T-helper 22 cell (primary cell): ENCODE results near the gene TADA2A.

Source experiments
- DNase-seq: peaks from one replicate; pipeline ENCODE4 v3.0.0-alpha.2; 2020; ENCODE audit warnings: low read depth

TADA2A gene

GRCh38 chr17:37463039-37463438, 56.4 kb downstream of the TADA2A start:
- DNase-seq: no peak

DNA sequence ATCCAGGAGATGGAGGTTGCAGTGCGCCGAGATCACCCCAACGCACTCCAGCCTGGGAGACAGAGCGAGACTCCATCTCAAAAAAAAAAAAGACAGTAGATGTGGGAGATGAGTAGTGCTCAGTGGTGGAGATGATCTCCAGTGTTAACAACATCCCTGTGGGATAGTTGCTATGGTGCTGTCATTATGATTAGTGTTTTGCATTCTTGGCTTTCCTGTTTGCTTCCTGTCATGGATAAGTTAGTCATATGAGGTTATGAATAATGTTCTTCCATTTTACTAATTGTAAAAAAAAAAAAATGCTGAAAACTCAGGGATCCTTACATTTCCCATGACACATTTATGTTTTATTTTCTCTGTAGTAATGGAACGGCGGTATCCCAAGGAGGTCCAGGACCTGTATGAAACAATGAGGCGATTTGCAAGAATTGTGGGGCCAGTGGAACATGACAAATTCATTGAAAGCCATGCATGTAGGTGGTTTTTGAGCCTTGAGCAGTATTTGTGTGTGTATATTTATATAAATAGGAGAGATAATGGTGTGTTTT, 58.5 kb downstream of the TADA2A start:
- DNase-seq: no peak

DNA sequence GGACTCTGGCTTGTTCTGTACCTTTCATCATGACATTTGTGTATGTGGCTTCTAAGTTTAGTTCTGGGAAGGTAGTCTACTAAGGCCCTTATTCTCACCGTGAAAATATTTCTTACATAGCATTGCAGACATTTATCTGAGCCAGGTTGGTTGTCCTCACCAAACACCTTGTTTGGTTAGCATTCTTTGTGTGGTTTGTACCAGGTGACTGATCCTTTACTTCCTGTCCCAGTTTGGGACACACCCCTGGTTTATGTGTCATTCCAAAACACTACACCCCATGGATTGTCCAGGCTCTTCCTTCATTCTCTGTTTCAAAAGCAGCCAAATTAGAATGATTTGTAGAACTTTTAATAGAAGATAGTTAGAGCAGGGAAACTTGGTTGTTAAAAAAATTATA, 59.8 kb downstream of the TADA2A start:
- DNase-seq: no peak

DNA sequence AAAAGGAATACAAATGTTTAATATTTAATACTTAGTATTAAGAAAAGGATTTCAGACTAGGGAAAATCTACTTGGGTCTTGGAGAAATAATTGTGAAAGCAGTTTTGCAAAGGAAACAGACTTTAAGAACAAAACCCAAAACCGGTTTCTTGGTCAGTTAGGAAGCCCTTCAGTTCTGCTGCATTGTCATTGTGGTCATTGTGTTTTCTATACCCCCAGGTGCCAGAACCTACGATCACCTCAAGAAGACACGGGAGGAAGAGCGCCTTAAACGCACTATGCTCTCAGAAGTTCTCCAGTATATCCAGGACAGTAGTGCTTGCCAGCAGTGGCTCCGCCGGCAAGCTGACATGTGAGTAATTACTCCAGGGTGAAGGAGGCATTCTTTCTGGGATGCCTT, 63.5 kb downstream of the TADA2A start:
- no peak for DNase-seq

- DNase-seq: no peak
Observed at GRCh38 chr17:37475731-37476420, 69.2 kb downstream of the TADA2A start.

DNA sequence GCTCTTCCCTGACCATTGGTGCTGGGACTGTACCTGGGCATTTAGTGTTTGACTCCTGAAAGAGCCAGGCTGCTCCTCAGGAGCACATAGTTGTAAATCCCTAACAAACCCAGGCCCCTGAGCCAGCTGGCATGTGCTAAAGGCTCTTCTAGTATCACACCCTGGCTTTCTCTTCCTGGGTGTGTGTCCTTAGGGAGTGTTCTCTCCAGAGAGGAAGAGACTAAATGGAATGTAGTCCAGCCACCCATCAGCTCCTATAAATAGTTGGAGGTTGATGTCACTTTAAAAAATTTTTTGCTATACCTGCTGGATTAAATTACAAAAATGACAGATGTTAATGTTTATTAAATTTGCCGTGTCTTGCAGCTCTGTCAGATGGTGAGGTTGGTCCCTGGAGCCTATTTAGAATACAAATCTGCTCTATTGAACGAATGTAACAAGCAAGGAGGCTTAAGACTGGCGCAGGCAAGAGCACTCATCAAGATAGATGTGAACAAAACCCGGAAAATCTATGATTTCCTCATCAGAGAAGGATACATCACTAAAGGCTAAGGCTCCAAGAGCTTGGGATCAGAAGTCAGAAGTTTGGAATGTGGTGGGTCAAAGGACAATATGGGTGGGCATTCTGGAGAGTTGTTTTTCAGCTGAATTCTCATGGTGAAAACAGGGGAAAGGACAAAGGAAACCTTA, 69.9 kb downstream of the TADA2A start:
- DNase-seq: no peak

DNA sequence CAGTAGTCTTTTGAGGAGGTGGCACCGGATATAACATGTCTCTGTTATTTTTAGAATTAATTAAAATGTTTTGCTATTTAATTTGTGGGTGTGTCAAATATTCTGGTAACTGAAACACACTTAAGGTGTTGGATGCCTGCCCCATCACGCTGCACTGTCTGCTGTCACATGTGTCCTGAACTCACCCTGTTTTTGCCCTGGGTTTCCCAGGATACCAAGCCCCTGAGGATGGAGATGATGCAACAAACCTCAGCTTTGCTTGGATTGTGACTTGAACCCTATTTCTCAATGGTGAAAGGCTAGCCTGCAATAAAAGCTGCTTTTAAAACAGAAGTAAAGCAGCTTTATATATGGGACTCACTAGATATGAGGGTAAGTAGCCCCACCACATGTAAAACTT, 71.5 kb downstream of the TADA2A start:
- DNase-seq: no peak

- no peak for DNase-seq
Observed at GRCh38 chr17:37479025-37479424, 72.3 kb downstream of the TADA2A start.

DNA sequence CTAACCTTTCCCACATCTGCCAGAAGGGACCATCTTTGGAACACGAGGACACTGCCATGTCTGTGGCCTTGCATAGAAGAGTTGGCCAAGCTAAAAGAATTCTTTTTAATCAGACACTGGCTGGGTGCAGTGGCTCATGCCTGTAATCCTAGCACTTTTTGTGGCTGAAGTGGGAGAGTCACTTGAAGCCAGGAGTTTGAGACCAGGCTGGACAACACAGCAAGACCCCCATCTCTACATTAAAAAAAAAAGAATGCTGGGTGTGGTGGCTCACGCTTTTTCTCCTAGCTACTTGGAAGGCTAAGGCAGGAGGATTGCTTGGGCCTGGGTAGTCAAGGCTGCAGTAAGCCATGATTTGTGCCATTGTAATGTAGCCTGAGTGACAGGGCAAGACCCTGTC, 73.7 kb downstream of the TADA2A start:
- DNase-seq: no peak

GRCh38 chr17:37481001-37481665, 74.4 kb downstream of the TADA2A start:
- no peak for DNase-seq

- DNase-seq: no peak
Observed at GRCh38 chr17:37483311-37484039, 76.8 kb downstream of the TADA2A start.

GRCh38 chr17:37485938-37486570, 79.4 kb downstream of the TADA2A start:
- no peak for DNase-seq

- DNase-seq: no peak
Observed at GRCh38 chr17:37488009-37488604, 81.4 kb downstream of the TADA2A start.

DNA sequence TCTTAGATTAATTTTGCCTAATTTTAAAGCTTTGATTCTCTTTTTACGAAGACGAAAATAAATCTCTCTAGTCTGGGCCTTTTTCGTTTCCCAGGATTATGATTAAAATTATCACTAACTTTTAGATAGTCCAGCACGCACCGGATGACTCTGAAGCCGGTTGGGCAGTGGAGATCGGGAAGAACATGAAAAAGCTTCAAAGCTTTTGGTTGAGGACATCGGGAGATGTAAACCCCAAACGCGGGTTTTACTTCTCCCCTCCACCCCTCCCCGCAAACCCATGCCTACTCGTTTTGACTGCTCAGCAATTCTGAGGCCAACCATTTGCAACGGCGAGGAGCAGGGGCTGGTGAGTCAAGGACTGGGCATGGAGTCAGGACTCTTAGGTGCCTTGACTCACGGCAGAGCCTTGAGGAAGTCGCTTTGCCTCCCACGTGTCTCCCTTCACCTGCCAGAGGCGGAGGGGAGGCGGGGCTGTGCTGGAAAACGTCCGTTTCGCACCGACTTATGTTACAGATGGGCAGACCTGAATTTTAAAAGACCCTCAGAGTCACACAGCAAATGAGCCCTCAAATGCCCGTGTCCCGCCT, 82.0 kb downstream of the TADA2A start:
- DNase-seq: peak; percentile 49

- peak; percentile 71 for DNase-seq
Observed at GRCh38 chr17:37489197-37490001, 82.7 kb downstream of the TADA2A start, which contains the start of gene DUSP14. Gene DUSP14, plus strand, starts transcription at chr17:37489891. Its CDS starts 22,382 bp downstream, at chr17:37512273.

DNA sequence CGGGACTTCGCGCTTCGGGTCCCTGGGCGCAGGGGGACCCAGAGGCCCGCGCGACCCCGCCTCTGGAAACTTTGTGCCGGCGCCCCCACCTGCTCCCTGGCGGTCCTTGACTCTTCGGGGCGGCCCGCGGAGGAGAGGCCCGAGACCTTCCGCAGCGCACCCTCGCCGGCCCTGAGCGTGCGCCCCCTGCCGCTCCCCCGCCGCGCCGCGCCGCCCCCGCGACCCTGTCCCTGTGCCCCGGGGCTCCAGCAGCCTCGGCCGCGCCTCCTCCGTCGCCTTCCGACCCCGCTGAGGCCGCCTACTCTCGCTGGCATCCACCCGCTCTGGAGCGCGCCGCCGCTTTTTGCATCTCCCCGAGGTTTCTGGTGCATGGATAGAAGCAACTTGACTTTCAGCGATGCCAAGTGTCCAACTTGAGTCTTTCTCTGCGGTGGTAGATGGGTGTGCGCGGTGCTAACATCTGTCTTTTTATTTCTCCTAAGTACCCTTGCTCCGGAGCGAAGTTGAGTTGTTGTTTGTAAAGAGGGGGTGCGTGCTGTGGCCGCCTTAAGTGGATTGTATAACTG, 83.4 kb downstream of the TADA2A start:
- DNase-seq: peak; percentile 58

DNA sequence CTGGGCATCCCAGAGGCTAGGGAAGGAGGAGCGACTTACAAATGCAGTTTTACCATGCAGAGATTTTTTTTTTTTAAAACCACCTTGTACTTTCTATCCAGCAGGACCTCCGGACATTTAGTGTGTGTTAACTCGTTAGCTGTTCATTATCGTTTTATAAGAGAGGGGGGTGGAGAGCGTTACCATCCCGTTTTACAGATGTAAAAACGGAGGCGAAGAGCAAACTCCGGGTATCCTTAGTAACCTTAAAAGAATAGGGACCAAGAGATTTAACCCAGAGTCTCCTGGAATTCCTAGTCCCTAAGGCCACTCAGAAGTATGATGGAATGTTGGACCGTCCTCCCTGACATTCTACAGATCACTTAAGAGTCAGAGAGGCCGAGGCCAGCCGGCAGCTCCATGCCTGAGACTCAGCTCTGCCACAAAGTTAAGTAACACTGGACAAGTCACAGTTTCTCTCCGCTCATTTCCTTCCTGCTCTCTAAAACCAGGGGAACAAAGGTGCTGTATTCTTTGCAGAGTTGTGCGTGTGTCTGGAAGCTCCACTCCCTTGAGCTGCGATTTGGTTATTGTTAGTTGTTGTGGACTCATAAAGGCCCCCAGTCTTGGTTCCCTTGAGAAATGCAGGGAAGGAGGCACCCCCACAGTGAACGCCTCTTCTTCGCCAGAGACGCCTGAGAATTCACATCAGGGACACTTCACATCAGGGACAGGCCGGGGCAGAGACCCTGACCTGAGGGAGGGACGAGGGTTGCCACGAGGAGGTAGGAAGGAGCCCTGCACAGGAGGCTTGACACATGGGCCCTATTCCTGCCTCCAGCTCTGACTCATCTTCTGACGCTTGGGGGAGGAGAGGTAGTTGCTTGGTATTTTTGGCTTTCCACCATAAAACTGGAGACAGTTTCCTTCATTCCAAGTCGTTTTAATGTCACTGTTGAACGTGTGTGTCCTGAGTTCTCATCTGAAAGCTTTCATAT, 84.2 kb downstream of the TADA2A start:
- DNase-seq: no peak

- no peak for DNase-seq
Observed at GRCh38 chr17:37492167-37492566, 85.5 kb downstream of the TADA2A start.
